GM12872 (cell line): ENCODE measurements around the gene HIP1R.

Experiments
- CTCF ChIP-seq: IDR thresholded peaks from 3 replicates; pipeline ENCODE4 v1.5.1; 2011; ENCODE audit warnings: low read depth, mild to moderate bottlenecking, low read length, moderate library complexity; ENCODE audit not compliant: insufficient read depth

The HIP1R gene

GRCh38 chr12:122820138-122820537, 15.1 kb upstream of the HIP1R start:
- no peak for TF ChIP-seq CTCF

- TF ChIP-seq CTCF: no peak
Measured at GRCh38 chr12:122820838-122821271, 14.4 kb upstream of the HIP1R start.

- TF ChIP-seq CTCF: no peak
Measured at GRCh38 chr12:122823429-122823828, 11.8 kb upstream of the HIP1R start.

DNA sequence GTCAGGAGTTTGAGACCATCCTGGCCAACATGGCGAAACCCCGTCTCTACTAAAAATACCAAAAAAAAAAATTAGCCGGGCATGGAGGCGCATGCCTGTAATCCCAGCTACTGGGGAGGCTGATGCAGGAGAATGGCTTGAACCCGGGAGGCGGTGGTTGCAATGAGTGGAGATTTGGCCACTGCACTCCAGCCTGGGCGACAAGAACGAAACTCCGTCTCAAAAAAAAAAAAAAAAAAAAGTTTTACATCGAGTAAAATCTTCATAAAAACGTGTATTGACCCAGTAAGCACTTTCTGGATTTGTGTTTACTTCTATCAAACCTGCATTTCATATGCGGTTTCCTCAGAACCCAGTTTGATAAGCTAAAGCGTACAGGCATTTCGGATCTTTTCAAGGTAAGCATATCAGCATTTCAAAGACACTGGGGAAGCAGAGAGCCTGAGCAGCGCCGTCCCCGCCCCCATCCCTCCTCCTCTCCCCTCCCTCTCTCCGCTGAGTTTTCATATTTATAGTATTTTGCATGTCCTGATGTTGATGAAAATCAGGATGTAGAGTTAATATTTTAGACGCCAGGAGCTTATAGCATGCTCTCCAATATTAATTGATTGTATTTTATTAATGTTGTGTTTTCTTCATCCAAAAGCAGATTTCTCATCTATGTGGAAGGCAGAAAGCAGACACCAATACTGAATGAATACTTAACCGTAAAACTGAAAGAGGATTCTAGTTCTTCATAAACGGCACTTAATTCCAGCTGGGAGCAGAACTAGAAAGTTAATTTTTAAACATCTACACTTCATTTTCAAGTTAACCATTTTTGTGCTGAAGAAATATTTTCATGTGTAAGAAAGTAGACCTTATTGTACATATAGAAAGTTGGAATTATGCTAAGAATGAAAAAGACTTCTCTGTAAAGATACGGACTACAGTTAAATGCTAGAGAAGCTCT, 9.2 kb upstream of the HIP1R start:
- TF ChIP-seq CTCF: no peak

DNA sequence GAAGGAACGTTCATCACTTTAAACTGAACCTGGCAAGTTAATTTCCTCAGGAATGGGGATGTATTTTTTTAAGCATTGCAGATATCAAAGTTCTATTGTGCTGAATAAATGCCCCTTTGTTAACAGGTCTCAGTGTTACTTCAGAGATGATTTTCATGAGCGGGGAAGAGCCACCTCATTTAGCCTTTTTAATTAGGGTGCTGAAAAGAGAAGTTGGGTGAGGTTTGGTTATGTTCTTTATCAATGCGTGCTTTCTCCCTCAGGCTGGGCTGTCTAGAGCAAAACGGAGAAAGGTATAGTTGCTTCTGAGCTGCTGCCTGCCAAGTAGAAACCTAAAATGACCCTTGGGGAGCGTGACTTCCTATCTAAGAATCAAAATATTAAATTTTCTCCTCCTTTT, 8.0 kb upstream of the HIP1R start:
- no peak for TF ChIP-seq CTCF

DNA sequence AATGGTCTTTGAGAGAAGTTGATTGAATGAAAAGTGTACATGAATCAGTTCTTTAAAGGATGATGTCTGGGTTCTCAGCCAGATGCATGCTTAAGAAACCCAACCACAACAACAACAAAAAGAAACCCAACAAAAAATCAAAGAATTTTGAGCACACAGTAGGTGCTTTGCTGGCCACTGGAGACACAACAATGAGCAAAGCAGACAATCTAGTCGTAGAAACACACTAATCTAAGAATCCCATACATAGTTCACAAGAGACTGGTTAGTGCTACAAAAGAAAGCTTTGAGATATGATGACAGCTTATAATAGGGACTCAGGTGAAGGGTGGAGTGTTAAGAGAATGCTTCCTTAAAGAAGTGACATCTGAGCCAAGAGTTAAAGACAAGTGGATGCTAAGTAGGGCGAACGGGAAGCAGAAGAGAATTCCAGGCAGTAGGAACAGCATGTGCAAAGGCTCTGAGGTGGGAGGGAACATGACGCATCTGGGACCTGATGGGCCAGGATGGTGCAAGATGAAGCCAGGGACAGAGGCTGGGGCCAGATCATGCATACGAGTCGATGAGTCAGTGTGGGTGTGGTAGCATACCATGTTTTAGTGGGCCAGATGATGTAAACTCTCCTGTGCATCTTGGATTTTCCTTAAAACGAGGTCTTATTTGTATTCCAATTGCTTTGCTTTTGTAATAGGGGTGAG, 4.6 kb upstream of the HIP1R start:
- TF ChIP-seq CTCF: no peak

DNA sequence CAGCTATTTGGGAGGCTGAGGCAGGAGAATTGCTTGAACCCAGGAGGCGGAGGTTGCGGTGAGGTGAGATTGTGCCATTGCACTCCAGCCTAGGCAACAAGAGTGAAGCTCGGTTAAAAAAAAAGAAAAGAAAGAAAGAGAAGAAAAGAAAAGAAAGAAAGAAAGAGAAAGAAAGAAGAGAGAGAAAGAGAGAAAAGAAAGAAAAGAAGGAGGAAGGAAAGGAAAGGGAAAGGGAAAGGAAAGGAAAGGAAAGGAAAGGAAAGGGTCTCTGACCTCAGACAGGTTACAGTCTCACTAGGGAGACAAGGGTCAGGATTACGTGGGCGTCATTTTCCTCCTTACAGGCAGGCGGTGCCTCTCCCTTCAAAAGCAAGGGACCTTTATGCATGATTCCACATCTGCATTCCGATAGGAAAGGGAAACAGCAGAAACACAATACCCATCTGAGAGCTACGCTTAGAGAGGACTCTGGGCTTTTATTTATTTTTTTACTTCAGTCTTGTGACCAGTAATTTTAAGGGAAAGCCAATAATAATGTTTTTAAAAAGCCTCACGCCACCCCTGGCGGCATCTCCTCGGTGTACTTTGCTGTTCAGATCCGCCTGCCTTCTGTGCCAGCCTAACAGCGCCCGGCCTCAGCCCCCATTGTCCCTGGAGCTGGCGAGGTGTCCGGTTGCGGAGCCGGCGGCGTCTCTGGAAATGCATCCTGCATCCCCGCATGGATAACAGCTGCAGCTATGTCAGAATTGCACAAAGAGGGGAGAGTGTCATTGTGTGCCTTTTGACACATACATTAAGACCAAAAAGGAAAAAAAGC, 945 bp upstream of the HIP1R start:
- TF ChIP-seq CTCF: no peak
